Testis (tissue), 2 donors: Measurements from ENCODE around the gene CDC16.

ENCODE experiments used
- CTCF ChIP-seq, 3 experiments: fragments of 450-650 bp in 2 of 3; fragments of 200-600 bp in 1 of 3; sonication (generic) in 1 of 3; IDR thresholded peaks; one replicate each; pipeline ENCODE4 v1.5.1; 2016 to 2019; ENCODE audit warnings: antibody characterized with exemption in 3 of 3, mild to moderate bottlenecking in 2 of 3, moderate library complexity in 1 of 3
- POLR2A ChIP-seq: fragments of 450-650 bp; IDR thresholded peaks from one replicate; pipeline ENCODE4 v1.6.1; 2017; ENCODE audit warnings: antibody characterized with exemption, mild to moderate bottlenecking, moderate library complexity

- TF ChIP-seq CTCF (IDR thresholded peaks at IDR 0.05) (no peak), POLR2A (no peak)
These were observed 49.3 kb upstream of the CDC16 start for GRCh38 chr13:114185182-114185971.
